Activated T-helper 1 cell treated with Interleukin-2 at 50 U/mL for 16 hours (primary cell): ENCODE measurements around the gene TMEM126A.
"Not testable (repeated sequence)": the region's sequence is repeated elsewhere in the genome, so short reads cannot be mapped to it uniquely, and the experiment has no call there.

ENCODE experiments used
- DNase-seq: peaks from one replicate; pipeline ENCODE4 v3.0.0-alpha.2; 2020; ENCODE audit warnings: low read depth

Gene TMEM126A

DNA sequence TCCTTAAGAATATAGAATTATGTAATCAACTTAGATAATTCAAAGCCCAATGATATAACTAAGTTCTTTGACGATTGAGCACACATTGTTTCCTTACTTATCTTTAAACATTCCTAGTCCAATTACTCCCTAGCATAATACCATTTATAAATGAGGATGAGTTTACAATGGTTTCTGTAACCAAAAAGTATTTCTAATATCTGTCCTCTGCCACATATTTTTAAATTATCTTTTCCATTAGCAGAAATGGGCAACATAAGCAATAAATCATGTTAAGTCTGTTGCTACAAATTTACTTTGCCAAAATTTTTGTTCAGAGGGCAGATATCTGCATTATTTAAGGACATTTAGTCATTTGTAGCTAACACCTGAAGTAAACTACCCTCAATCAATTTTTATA, 10.4 kb downstream of the TMEM126A start:
- no peak for DNase-seq

DNA sequence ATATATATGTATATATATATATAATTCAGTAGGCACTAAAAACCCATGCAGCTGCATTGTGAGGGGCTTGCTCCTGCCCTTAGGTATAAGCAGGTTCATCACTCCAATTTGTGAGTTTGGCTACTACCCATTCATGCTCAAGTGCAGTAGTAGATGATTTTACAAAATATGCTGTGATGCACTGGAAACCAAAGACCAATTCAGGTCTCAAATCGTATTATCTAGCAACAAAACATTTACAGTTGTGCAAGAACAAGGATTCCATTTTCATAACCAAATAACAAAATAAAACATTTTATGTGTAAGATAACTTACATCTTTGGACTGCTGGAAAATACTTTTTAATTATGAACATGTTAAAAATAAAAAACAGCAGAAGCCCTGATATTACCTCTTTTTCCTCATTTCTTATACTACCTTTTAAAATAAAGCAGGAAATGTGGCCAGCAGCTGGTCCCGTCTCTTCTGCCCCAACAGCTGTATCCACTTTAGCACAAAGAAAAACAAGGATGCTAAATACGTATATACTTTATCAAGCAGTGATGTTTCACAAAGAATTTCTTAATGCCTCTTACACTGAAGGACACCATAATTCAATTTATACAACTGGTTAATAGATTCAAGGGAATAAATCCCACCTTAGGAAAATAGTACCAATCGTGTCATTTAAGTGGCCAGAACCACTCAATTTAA, 14.4 kb downstream of the TMEM126A start:
- no peak for DNase-seq

DNA sequence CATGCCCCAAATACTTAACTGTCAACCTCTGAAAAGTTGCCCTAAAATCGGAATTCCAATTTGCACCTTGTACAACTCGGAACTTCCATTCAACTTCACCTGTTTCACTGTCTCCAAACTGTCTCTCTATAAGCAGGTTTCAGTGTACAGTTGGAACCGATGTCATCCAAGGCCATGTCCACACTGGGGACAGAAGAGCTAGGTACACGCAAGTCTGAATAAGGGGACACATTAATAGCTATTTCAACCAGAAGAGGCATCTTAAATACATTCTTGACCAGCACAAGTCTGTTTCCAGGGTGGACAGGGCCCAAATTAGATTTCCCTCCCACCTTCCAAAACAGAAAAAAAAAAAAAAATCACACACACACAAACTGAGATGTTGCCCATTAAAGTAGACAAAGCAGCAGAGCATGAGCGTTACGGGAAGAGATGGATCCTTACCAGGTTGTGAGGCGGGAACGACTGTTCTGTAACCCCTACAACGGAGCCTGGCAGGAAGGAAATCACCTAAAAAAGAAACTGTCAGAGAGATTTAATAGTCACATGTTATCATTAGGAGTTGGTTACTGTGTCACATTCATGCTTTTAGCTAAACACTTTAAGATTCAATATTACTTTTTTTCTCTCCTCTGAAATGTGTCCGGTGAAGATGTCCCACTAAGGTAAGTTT, 15.4 kb downstream of the TMEM126A start:
- DNase-seq = no peak

DNA sequence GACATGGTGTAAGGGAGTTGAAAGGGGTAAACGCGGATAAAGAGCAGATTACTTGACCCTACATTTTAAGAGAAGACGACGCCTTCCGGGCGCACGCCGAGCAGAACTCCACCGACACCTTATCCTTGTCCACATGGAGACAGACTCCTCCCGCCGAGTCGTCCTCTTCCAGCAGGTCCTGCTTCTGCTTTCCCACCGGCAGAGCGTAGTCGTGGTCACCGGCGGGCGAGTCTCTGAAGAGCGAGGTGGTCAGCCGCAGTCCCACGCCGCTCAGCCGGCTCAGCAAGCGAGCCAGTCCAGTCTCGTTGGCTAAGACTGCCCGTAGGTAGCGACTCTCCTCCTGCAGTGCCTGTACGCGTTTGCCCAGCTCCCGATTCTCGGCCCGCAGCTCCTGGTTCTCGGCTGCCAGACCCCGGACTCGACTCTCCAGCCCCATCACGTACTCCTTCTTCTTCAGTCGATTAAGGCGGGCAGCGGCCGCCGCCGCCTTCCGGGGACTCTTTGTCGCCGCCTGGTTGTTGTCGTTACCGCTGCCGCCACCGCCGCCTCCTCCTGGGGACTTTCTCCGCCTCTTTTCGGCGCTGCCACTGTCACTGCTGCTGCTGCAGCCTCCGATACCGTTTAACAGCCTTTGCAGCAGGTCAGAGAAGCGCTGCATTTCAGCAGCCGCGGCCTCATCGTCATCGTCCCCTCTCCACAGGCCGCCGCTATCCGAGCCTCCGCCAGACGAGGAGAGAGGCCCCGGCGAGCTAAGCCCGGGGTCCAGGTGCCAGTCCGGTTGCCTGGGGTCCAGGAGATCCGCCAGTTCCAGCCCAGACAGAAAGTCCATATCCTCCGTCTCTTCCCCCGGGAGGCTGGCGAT, 16.2 kb downstream of the TMEM126A start:
- peak; percentile 82 for DNase-seq

DNA sequence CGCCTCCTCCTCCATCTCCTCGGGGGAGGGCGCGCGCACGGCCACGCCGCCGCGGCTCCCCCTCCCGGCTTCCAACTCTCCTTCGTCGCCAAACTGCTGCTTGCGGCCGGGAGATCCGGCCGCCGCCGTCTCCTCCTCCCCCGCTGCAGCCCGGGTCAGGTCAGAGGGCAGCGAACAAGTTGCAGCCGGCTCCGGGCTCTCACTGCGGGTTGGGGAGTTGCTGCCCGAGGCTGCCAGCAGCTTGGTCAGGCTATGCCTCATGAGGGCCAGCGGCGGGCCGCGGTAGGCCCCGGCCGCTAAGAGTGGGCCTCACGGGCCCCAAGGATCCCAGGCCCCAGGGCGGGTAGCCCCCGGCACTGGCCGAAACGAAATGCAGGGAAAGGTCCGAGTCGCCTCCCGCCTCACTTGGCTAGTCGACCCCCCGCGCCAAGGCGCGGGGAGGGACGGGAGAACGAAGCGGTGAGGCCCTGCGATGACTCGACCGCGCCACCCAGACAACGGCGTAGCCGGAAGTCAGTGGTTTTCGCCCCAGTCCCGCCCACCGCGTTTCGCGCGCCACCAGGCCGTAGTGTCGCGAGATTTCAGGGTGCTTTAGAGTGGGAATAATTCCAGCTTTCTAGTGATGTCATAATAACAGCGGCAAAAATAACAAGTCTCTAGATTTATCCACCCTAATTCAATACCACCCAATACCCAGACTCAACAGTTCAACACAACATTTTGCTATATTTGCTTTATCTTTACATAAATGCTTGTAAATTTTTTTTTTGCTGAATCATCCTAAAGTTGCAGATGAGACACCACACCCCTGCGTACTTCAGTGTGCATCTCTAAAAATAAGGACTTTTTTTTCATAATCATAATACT, 17.1 kb downstream of the TMEM126A start, which contains the start of gene CREBZF:
CREBZF (minus strand) TSS at position 515 of the 867 bp plus-strand sequence; CDS start at position 261, 254 bp downstream.
- peak; percentile 87 for DNase-seq

DNA sequence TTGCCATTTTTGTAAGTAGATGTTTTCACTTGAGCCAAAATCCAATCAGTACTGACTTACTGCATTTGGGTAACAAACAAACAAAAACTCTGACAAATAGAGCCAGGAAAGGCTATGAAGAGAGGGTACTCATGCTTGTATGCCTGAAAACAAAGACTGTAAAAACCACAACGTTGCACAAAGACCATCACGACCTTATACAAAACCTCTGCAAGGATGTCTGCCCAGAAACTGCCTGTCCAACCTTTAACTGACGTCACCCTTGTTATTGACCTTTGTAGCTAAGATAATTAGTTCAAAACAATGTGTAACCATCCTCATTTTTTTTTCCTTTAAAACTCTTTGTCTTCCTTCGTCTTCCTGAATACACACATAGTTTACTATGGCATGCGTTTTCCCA, 18.0 kb downstream of the TMEM126A start:
- DNase-seq = no peak

DNA sequence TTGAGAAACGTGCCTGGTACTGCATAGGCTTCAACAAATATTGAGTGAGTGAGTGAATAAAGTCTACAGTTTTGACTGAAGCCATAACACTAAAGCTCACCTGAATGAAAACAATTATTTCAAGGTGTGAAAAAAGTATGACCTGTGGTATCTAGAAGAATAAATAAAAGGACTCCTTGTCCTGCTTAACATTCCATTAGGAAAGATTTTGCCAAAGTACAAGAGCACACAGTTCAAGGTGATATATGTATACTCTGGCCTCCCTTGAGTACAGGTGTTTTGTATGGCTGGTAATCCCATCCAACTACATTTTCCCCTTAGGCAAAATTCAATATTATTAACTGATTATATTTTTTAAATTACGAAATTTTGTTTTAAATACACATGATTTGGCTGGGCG, 18.9 kb downstream of the TMEM126A start:
- DNase-seq = no peak

DNA sequence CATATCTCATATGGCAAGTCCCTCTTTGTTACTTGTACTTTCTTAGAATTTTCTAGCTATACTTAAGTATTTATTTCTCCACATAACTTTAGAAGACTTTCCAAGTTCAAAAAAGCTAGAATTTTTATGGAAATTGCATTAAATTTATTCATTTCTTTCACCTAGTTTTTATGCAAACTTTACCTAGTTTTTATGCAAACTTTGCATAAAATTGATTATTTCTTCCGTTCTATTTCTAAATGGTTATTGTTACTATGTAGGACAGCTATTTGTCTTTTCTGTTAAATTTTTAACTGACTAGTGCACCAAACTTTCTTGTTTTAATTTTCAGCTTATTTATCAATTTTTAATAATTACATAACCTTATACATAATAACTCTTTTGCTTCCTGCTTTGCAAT, 20.4 kb downstream of the TMEM126A start:
- no peak for DNase-seq

DNA sequence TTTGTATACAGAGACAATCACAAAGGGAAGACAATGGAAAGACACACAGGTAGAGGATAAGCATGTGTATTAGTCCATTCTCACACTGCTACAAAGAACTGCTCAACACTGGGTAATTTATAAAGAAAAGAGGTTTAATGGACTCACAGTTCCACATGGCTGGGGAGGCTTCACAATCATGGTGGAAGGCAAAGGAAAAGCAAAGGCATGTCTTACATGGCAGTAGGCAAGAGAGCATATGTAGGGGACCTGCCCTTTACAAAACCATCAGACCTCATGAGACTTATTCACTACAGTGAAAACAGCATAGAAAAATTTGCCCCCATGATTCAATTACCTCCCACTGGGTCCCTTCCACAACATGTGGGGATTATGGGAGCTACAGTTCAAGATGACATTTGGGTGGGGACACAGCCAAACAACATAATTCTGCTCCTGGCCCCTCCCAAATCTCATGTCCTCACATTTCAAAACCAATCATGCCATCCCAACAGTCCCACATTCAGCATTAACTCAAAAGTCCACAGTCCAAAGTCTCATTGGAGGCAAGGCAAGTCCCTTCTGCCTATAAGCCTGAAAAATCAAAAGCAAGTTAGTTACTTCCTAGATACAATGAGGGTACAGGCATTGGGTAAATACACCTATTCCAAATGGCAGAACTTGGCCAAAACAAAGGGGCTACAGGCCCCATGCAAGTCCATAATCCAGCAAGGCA, 23.3 kb downstream of the TMEM126A start:
- DNase-seq = not testable (repeated sequence)

DNA sequence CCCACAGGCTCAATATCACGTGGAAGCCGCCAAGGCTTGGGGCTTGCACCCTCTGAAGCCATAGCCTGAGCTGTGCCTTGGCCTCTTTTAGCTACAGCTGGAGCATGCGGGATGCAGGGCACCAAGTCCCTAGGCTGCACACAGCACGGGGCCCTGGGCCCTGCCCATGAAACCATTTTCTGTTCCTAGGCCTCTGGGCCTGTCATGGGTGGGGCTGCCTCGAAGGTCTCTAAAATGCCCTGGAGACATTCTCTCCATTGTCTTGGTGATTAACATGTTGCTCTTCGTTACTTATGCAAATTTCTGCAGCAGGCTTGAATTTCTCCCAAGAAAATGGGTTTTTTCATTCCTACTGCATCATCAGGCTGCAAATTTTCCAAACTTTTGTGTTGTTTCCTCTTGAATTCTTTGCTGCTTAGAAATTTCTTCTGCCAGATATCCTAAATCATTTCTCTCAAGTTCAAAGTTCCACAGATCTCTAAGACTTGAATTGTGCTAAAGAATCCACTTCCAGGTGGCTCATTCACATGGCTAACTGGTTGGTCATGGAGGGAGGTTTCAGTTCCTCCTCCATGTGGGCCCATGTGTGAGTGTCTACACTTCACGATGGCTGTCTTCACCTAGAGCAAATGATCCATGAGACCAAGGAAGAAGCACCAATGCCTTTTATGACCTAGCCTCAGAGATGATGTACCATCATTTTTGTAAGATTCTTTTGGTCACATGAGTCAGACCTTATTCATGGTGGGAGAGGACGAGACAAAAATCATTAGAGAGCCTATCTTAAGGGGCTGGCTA, 24.5 kb downstream of the TMEM126A start:
- DNase-seq = no peak

DNA sequence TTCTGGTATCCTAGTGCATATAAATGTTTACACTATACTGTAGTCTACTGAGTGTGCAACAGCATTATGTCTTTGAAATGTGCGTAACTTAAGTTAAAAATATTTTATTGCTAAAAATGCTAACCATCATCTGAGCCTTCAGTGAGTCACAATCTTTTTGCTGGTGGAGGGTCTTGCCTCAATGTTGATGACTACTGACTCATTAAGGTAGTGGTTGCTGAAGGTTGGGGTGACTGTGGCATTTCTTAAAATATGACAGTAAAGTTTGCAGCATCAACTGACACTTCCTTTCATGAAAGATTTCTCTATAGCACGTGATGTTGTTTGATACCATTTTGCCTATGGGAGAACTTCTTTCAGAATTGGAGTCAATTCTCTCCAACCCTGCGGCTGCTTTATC, 25.6 kb downstream of the TMEM126A start:
- DNase-seq = no peak

DNA sequence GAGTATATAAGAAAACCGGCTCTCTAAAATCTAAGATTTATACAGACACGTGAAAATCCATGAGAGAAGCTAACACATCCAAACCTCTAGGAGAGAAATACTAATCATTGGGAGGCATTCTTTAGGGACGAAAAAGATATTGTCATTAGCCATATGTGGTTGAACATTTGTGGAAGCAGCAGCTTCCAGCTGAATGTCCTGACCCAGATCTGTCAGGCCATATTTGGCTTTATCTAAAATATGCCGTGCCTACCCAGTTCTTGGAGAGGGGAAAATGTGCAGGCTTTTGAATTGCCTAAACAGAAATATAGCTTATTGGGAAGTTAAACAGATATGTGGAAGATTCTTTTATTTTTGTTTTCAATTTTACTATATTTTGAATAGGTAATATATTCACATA, 31.8 kb downstream of the TMEM126A start:
- DNase-seq = no peak

DNA sequence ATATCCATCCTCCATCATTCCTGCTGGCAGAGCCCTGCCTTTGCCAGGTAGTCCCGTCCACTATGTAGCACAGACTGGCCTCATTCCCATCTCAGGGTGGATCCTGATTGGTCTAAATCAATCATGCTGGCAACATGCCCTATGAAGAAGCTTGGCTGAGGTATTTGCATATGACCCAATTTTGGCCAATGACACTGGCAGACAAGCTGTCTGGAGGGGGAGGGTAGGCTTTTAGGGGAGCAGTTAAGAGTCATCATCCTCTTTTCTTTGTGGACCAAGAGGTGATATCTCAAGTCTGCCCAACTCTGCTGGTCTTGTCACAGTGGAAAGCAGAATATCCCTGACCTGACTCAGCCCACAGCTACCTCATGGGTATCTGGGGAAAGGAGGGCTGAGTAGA, 33.1 kb downstream of the TMEM126A start:
- DNase-seq = no peak

DNA sequence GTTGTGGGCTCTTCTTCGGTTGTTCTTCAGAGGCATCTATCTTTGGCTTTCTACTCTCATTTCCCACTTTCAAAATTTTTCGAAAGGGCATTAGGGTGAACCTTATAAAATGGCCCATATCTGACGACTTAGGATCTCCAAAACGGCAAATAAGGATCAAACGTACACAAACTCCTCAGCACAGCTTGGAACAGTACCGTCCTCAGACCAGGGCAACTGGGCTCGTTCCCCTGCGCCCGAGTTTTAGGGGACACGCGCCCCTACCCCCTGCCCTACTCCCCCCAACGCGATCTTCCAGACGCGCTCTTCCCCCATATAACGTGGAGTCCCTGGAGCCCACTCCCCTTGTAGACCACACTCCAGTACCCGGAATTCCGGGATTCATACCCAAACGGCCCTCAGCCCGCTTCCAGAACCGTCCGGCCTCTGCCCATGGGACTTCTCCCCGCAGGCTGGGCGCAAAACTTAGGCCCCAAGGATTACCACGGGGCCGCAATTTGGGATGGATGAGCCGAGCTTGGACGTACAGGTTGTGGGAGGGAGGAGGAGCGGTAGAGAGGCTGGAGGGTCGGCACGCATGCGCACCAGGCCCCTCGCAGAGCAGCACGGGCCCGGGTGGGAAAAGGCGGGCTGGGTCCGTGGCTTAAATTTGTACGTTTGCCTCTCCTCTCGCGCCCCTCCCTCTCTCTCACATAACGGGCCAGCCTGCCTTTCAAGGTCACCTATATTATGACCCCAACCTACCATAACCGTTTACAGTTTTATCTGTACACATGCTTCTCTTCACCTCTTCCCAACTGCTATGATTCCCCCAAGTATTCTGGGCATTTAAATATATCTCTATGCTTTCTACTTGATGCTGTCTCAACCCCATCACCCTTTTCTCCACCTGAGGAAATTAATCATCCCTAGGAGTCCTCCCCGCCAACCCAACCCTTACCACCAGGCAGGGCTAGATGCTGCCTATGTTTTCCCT, 34.9 kb downstream of the TMEM126A start:
- DNase-seq = peak; percentile 21

DNA sequence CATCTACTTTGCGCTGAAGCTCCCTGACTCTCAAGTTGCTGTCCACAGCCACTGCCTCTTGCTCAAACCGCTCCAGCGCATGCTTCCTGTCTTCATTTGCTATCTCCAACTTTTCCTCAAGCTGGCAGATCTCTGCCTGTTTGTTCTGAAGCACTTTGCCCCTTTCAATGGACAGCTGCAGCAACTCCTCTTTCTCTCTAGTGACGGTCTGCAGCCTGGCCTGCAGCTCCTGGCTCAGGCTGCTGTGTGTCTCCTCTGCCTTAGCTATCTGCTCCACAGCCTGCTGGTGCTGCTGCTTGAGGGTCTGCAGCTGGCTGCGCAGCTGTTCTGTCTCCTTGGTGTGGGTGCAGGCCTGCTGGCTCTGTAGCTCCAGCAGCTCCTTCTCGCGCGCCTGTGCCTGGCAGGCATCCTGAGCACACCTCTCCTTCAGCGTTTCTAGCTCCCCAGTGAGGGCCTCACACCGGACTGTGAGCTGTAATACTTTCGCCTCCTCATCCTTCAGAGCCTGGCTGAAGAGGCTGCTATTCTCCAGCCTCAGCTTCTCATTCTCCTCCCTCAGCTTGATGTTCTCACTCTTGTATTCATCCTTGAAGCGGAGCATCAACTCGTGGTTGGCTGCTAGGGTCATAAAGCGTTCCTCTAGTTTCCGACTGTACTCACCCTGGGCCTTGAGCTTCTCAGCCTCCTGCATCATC, 37.5 kb downstream of the TMEM126A start:
- DNase-seq = no peak

DNA sequence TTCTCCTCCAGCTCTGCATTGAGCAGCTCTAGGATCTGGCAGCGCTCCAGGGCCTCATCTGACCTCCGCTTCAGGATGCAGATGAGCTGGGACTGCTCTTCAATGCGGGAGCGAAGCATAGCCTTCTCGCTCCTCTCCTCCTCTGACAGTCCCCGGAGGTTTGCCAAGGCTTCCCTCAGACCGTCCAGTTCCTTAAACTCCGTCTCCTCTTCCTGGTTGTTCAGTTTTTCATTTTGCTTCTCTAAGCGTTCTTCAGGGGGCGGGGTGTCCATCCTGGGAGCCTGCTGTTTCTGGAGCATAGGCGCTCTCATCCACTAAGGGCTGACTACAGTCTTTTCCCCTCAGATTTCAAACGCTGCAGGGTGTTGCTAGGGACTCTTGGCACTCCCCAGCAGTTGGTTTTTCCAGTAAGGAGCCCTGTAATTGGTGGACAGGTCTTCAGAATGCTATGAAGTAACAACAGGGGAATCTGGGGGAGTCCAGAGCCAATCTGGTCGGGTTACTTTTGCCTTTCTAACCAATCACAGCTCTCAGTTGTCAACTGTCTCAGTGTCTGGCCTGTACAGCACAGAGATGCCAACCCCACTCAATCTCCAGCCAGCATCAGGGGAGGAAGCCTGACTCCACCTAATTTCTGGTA, 38.2 kb downstream of the TMEM126A start, which contains the start of gene CCDC89:
CCDC89 (minus strand) TSS at position 376 of the 640 bp plus-strand sequence; CDS start at position 311, 65 bp downstream.
- DNase-seq = no peak

DNA sequence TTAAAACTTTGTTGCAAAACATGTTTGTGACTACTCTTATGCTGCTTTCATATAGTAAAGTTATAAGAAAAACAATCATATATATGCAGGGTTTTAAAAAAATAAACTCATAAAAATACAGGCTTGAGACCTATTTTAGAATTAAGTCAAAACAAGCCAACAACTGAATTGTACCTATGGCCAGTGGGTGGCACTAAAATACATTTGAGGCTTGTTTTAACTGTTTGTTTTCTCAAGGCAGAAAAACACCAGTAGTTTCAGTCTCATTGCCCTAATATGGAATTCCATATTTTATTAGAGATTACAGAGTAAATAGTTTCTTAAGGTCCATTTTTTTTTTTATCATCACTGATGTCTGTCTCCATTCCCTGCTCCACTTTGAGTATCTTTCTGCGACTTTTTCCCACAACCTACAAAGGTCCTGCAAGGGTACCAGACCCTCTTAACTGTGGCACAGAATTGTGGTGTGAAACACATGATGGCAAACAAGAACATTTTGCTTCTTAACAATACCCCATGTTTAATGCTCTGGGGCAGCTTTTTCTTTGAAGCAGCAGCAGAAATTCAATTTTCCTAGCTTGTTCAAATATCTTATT, 46.7 kb downstream of the TMEM126A start:
- DNase-seq = no peak
